Adrenal gland (tissue), 5 donors: ENCODE measurements around the gene TRPV2.

Source experiments
- CTCF ChIP-seq, 6 experiments: fragments of 450-650 bp in 4 of 6; fragments of 200-600 bp in 2 of 6; sonication (generic) in 1 of 6; IDR thresholded peaks; 1 replicate in 5 of 6; 2 replicates in 1 of 6; pipeline versions ENCODE4 v1.5.1 to v1.8.0; 2016 to 2021; ENCODE audit warnings: antibody characterized with exemption in 6 of 6, mild to moderate bottlenecking in 2 of 6, moderate library complexity in 1 of 6
- POLR2A ChIP-seq, 2 donors: fragments of 450-650 bp; IDR thresholded peaks; one replicate each; pipeline ENCODE4 v1.6.1; 2017; ENCODE audit warnings: antibody characterized with exemption in 2 of 2, mild to moderate bottlenecking in 2 of 2, moderate library complexity in 1 of 2
- donor health status: DM: no; HTN: no; CAD: no.

GRCh38 chr17:16418685-16419068, 3.3 kb downstream of the TRPV2 start:
- TF ChIP-seq POLR2A (IDR thresholded peaks at IDR 0.05) (no peak), CTCF (IDR thresholded peaks at IDR 0.05) (no peak)
